LNCAP (cell line): ENCODE results near the gene EEPD1.

ENCODE experiments used
- TF ChIP-seq, protein P1 (sequence below): fragments of 450-650 bp; IDR thresholded peaks from 2 replicates; pipeline ENCODE4 v1.5.1; 2017; ENCODE audit warnings: mild to moderate bottlenecking

Gene EEPD1

DNA sequence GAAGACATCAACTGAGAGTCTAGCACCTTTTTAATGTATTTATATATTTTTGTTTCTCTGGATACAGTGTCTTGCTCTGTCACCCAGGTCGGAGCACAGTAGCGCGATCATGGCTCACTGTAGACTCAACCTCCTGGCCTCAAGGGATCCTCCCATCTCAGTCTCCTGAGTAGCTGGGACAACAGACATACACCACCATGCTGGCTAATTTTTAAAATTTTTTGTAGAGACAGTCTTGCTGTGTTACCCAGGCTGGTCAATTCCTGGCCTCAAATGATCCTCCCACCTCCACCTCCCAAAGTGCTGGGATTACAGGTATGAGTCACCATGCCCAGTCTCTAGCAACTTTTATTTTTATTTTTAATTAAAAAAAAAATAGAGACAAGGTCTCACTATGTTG is 185.2 kb downstream of the EEPD1 start:
- TF ChIP-seq, protein P1, sequence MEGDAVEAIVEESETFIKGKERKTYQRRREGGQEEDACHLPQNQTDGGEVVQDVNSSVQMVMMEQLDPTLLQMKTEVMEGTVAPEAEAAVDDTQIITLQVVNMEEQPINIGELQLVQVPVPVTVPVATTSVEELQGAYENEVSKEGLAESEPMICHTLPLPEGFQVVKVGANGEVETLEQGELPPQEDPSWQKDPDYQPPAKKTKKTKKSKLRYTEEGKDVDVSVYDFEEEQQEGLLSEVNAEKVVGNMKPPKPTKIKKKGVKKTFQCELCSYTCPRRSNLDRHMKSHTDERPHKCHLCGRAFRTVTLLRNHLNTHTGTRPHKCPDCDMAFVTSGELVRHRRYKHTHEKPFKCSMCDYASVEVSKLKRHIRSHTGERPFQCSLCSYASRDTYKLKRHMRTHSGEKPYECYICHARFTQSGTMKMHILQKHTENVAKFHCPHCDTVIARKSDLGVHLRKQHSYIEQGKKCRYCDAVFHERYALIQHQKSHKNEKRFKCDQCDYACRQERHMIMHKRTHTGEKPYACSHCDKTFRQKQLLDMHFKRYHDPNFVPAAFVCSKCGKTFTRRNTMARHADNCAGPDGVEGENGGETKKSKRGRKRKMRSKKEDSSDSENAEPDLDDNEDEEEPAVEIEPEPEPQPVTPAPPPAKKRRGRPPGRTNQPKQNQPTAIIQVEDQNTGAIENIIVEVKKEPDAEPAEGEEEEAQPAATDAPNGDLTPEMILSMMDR = no peak

DNA sequence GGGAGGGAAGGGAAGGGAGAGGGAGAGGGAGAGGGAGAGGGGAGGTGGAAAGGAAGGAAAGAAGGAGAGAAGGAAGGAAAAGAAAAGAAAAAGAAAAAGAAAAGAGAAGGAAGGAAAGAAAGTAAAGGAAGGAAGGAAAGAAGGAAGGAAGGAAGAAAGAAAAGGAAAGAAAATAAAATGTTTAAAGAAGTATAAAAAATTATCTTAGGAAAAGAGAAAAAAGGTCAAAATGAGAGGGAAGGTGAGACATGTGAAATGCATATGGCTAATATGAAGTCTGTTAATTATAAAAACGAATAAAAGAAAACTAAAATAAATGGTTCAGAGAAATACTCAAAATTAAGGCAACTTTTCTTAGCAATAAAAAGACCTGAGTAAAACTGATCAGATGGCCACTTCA is 190.5 kb downstream of the EEPD1 start:
- TF ChIP-seq, protein P1 = no peak

DNA sequence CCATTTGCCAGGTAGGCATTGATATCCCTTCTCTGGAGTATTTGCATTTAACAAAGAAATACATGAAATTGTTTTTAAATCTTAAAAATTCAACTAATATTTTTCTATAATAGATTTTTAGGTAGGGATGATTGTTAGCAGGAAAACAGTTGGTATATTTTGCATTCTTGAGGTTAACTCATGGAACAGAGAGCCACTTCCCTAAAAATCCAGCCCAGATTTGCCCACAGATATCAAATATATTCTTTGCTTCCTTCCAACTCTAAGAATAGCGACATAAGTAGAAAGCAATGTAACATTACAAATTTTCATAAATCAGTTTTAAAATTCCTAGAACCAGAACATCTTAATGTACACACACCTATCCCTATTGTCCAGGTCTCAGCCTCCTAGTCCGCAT is 191.6 kb downstream of the EEPD1 start:
- TF ChIP-seq, protein P1 = no peak

DNA sequence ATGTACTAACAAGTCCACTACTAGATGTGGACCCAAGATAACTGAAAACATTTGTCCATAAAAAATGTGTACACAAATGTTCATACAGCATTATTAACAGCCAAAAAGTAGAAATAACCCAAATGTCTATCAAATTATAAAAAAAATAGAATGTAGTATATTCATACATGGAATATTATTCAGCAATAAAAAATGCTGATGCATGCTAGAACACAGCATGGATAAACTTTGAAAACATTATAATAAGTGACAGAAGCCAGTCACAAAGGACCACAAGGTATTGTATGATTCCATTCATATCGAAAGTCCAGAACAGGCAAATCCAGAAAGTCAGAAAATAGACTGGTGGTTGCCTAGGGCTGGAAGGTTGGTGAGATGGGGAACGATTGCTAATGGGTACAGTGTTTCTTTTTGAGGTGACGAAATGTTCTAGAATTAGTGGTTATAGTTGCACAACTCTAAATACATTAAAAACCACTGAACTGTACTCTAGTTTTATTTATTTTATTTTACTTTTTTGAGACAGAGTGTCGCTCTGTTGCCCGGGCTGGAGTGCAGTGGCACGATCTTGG is 193.3 kb downstream of the EEPD1 start:
- TF ChIP-seq, protein P1 = no peak

DNA sequence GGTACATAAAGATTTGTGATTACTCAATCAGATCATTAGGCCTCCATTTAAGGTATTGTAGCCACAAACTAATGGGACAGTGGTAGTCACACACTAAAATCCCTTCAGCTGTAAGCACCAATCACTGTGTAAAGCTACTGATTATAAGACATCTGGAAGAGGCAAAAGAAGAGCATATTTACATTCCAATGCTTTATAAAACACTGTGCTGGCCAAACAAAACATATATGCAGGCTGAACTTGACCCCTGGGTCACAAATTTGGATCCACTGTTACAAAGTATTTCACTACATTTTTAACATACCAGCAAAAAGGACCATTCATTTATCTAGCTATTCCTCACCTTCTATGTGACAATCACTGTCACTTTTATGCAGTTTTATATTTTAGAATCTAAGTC is 195.2 kb downstream of the EEPD1 start:
- TF ChIP-seq, protein P1 = no peak

DNA sequence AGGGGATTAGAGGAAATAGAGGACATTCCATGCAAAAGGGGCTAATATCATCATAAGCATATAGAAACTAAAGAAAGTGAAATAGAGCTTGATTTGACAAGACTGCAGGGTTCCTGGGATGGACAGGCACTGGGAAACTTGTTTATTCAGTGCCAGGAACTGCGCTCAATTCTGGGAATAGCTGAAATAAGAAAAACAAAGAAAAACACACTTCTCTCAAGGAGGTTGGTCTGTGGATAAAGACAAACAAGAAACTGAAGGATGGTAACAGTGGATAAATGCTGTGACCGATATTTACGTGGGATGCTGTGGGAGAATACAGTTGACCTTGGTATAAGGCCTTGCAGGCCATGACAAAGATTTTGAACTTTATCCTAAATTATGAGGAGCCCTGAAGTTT is 195.7 kb downstream of the EEPD1 start:
- TF ChIP-seq, protein P1 = no peak

DNA sequence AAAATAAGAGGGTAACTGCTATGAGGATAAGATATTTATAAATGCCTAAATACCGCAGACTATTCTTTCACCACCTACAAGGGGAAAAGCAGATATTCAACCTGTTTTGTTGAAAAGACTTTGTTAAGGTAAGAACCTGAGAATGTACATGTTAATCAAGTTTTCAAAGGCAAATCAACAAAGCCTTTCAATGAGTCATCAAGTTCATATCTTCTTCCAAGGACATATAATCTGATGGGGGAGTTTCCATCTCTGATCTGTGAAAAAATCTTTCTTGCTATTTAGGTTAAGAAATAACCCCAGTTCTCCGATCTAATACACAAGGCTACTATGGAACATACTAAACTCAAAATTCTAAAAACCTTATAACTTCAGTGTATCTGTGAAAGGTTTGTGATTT is 196.6 kb downstream of the EEPD1 start:
- TF ChIP-seq, protein P1 = no peak
